Astrocyte (in vitro differentiated cells and primary cell): Measurements from ENCODE around the gene ESCO1. TPM values are rescaled to one million over a fixed set of nuclear protein-coding genes. Genes with fewer than 3 reads are reported as not detected.

Source experiments
- DNase-seq: peaks from one replicate; pipeline ENCODE4 v3.0.0-alpha.2; 2010; ENCODE audit warnings: low read depth
- FAIRE-seq: peaks from 2 replicates; lab custom pipeline; 2011; peaks lifted over from hg19 to GRCh38; lab: Jason Lieb, UNC
- H2AFZ ChIP-seq: 2 replicates; pipeline ENCODE4 v1.6.0; 2012; ENCODE audit warnings: low read depth, low read length, inconsistent platforms
- H3K27ac ChIP-seq: 2 replicates; pipeline ENCODE4 v1.5.1; 2011; ENCODE audit warnings: low read depth, low read length, inconsistent platforms
- H3K27me3 ChIP-seq: 2 replicates; pipeline ENCODE4 v1.6.0; 2011; ENCODE audit warnings: low read length, inconsistent platforms; ENCODE audit not compliant: insufficient read depth
- H3K36me3 ChIP-seq: 2 replicates; pipeline ENCODE4 v1.5.1; 2011; ENCODE audit warnings: low read length, inconsistent platforms; ENCODE audit not compliant: insufficient read depth
- H3K4me1 ChIP-seq: 2 replicates; pipeline ENCODE4 v1.5.1; 2011; ENCODE audit warnings: low read length, inconsistent platforms; ENCODE audit not compliant: insufficient read depth
- H3K4me2 ChIP-seq: 2 replicates; pipeline ENCODE4 v1.6.0; 2012; ENCODE audit warnings: low read length, inconsistent platforms
- H3K4me3 ChIP-seq: 2 replicates; pipeline ENCODE4 v1.5.1; 2011; ENCODE audit warnings: low read depth, mild to moderate bottlenecking, low read length, inconsistent platforms; ENCODE audit not compliant: insufficient read depth
- H3K79me2 ChIP-seq: 2 replicates; pipeline ENCODE4 v1.6.0; 2012; ENCODE audit warnings: mild to moderate bottlenecking, low read length, inconsistent platforms; ENCODE audit not compliant: insufficient read depth
- H3K9ac ChIP-seq: 2 replicates; pipeline ENCODE4 v1.6.0; 2012; ENCODE audit warnings: mild to moderate bottlenecking, low read length, inconsistent platforms
- H3K9me3 ChIP-seq: 2 replicates; pipeline ENCODE4 v1.5.1; 2012; ENCODE audit warnings: low read depth, mild to moderate bottlenecking, low read length, inconsistent platforms; ENCODE audit not compliant: insufficient read depth
- H4K20me1 ChIP-seq: 2 replicates; pipeline ENCODE4 v1.6.0; 2012; ENCODE audit warnings: low read length, inconsistent platforms; ENCODE audit not compliant: insufficient read depth
- H3K27ac Mint-ChIP-seq: one replicate; pipeline ENCODE4 v1.8.0; 2021; ENCODE audit warnings: mild to moderate bottlenecking, mixed read lengths; ENCODE audit not compliant: unreplicated experiment
- H3K27me3 Mint-ChIP-seq: one replicate; pipeline ENCODE4 v1.8.0; 2021; ENCODE audit warnings: low read depth, mixed read lengths; ENCODE audit not compliant: unreplicated experiment
- H3K36me3 Mint-ChIP-seq: one replicate; pipeline ENCODE4 v1.8.0; 2021; ENCODE audit warnings: low read depth, mixed read lengths; ENCODE audit not compliant: unreplicated experiment
- H3K4me1 Mint-ChIP-seq: one replicate; pipeline ENCODE4 v1.8.0; 2021; ENCODE audit warnings: low read depth, mixed read lengths; ENCODE audit not compliant: unreplicated experiment
- H3K4me3 Mint-ChIP-seq: one replicate; pipeline ENCODE4 v1.8.0; 2021; ENCODE audit warnings: mild to moderate bottlenecking, moderate library complexity, mixed read lengths; ENCODE audit not compliant: unreplicated experiment
- H3K9me3 Mint-ChIP-seq: one replicate; pipeline ENCODE4 v1.8.0; 2021; ENCODE audit warnings: mild to moderate bottlenecking, mixed read lengths; ENCODE audit not compliant: unreplicated experiment
- EZH2 ChIP-seq: IDR thresholded peaks from 2 replicates; pipeline ENCODE4 v1.6.1; 2012; ENCODE audit warnings: mild to moderate bottlenecking, low read length, inconsistent platforms; ENCODE audit not compliant: insufficient read depth
- total RNA-seq: library from RNA; stranded (reverse); gene quantifications from 2 replicates; pipeline ENCODE4 v1.2.1, GENCODE V29; 2021
- TF ChIP-seq, protein P1 (sequence below): IDR thresholded peaks from 2 replicates; pipeline ENCODE4 v1.5.1; 2011; ENCODE audit warnings: low read depth, mild to moderate bottlenecking, inconsistent platforms, low read length, moderate library complexity; ENCODE audit not compliant: insufficient read depth

Gene ESCO1
- total RNA-seq, 1 donor from 2014 or later: 17.5 TPM

DNA sequence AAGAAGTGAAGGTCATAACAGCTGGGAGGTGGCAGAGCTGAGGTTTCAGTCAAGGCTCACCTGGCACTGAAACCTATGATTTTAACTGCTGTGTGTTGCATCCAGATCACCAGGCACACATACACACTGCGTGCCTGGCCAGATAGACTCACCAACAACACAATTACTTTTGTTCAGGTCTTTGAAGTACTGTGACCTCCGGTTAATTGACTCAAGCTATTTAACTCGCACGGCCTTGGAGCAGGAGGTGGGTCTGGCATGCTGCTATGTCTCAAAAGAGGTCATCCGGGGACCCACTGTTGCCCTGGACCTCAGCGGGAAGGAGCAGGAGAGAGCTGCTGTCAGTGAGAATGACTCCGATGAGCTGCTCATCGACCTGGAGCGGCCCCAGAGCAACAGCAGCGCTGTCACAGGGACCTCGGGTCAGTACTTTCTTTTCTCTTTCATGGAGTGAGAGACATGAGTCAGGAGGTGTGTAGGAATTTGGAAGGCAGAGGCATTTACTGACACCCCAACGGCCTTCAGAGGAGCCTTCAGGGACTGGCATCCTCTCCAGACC is 104.1 kb downstream of the ESCO1 start:
- no peaks in the 10 kb centered on the region for H3K9me3 ChIP-seq
- no peaks in the 10 kb centered on the region for H3K79me2 ChIP-seq
- Mint-ChIP-seq H3K27ac (no peak overlapping the region), H3K27me3 (no peaks in the 10 kb centered on the region), H3K4me1 (no peaks in the 10 kb centered on the region), H3K4me3 (no peak overlapping the region), H3K36me3 (peaks cover 5% of the 10 kb centered on the region), H3K9me3 (no peaks in the 10 kb centered on the region)
- TF ChIP-seq, protein P1, sequence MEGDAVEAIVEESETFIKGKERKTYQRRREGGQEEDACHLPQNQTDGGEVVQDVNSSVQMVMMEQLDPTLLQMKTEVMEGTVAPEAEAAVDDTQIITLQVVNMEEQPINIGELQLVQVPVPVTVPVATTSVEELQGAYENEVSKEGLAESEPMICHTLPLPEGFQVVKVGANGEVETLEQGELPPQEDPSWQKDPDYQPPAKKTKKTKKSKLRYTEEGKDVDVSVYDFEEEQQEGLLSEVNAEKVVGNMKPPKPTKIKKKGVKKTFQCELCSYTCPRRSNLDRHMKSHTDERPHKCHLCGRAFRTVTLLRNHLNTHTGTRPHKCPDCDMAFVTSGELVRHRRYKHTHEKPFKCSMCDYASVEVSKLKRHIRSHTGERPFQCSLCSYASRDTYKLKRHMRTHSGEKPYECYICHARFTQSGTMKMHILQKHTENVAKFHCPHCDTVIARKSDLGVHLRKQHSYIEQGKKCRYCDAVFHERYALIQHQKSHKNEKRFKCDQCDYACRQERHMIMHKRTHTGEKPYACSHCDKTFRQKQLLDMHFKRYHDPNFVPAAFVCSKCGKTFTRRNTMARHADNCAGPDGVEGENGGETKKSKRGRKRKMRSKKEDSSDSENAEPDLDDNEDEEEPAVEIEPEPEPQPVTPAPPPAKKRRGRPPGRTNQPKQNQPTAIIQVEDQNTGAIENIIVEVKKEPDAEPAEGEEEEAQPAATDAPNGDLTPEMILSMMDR: no peak
- TF ChIP-seq EZH2: no peak
- FAIRE-seq (no peak), DNase-seq (no peak)
- no peaks in the 10 kb centered on the region for H3K36me3 ChIP-seq
- no peak overlapping the region for H3K27ac ChIP-seq
- H4K20me1 ChIP-seq: no peaks in the 10 kb centered on the region
- no peak overlapping the region for H3K9ac ChIP-seq
- H2AFZ ChIP-seq: no peak overlapping the region
- no peaks in the 10 kb centered on the region for H3K4me1 ChIP-seq
- no peaks in the 10 kb centered on the region for H3K27me3 ChIP-seq
- H3K4me3 ChIP-seq: no peak overlapping the region
- no peak overlapping the region for H3K4me2 ChIP-seq

DNA sequence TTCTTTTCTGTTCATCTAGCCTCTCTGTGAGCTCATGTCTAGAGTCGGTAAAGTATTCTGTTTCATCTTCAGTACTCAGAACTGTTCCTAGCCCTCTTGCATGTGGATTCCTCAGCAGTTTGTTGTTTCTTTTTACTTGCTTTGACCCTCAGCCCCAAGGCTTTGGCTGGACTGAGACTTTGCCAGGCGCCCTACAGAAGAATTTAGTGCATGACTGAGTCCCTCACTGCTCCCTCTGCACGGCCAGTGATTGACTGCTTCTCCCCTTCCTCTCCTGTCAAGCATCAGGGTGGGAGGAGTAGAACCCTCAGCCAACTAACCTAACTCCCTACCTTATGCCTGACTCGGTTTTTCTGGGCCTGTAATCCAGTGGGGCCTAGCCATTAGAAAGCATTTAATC is 109.8 kb downstream of the ESCO1 start:
- Histone ChIP-seq H3K9me3 (no peaks in the 10 kb centered on the region), H3K79me2 (no peaks in the 10 kb centered on the region), H4K20me1 (no peaks in the 10 kb centered on the region), H3K27ac (no peak overlapping the region), H3K36me3 (no peaks in the 10 kb centered on the region), H2AFZ (no peak overlapping the region), H3K27me3 (no peaks in the 10 kb centered on the region), H3K9ac (no peak overlapping the region), H3K4me1 (peaks cover under 1% of the 10 kb centered on the region), H3K4me3 (no peak overlapping the region), H3K4me2 (no peak overlapping the region)
- FAIRE-seq (no peak), DNase-seq (no peak)
- TF ChIP-seq, protein P1: no peak
- TF ChIP-seq EZH2: no peak
- no peaks in the 10 kb centered on the region for H3K9me3 Mint-ChIP-seq
- H3K36me3 Mint-ChIP-seq: no peaks in the 10 kb centered on the region
- no peaks in the 10 kb centered on the region for H3K27me3 Mint-ChIP-seq
- no peak overlapping the region for H3K4me3 Mint-ChIP-seq
- H3K27ac Mint-ChIP-seq: no peak overlapping the region
- peaks cover 6% of the 10 kb centered on the region for H3K4me1 Mint-ChIP-seq

DNA sequence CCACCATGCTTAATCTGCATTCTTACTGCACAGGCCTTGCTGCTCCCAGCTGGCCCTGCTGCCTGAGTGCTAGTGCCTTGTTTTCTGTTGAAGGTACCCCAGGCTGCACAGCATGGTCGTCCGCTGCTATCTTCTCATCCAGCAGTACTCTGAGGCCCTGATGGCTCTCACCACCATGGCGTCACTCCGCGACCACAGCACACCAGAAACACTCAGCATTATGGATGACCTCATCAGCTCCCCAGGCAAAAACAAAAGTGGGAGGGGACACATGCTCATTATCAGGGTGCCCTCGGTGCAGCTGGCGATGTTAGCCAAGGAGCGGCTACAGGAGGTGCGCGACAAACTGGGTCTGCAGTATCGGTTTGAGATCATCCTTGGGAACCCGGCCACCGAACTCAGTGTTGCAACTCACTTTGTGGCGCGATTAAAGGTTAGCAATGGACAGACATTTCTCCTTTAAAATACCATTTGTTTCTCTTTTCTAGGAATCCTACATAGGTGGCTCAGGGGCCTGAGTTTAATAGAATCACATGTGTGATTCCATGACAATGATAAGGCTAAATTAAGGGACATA is 110.5 kb downstream of the ESCO1 start:
- H3K27me3 ChIP-seq: no peaks in the 10 kb centered on the region
- FAIRE-seq: no peak
- no peaks in the 10 kb centered on the region for H3K27me3 Mint-ChIP-seq

More for the DNA sequence above, 110.5 kb downstream of the ESCO1 start:
- Histone ChIP-seq H3K27ac (no peak overlapping the region), H3K9ac (no peak overlapping the region), H3K4me2 (no peak overlapping the region), H3K79me2 (no peaks in the 10 kb centered on the region), H4K20me1 (no peaks in the 10 kb centered on the region), H3K9me3 (no peaks in the 10 kb centered on the region), H2AFZ (no peak overlapping the region), H3K4me3 (no peak overlapping the region), H3K36me3 (no peaks in the 10 kb centered on the region), H3K4me1 (peaks cover 7% of the 10 kb centered on the region)
- Mint-ChIP-seq H3K27ac (no peak overlapping the region), H3K9me3 (no peaks in the 10 kb centered on the region), H3K4me3 (no peak overlapping the region), H3K4me1 (peaks cover 12% of the 10 kb centered on the region), H3K36me3 (no peaks in the 10 kb centered on the region)
- TF ChIP-seq EZH2: no peak
- TF ChIP-seq, protein P1: no peak
- DNase-seq: no peak
